GM18519 (cell line): ENCODE data around the gene BNC2.

Experiments used
- ATAC-seq: cut with Tn5 transposase; IDR thresholded peaks from one replicate; pipeline ENCODE4 v1.9.1; 2021; ENCODE audit warnings: mild to moderate bottlenecking, moderate library complexity; ENCODE audit not compliant: unreplicated experiment, low FRiP score

Gene BNC2

GRCh38 chr9:16616686-16617085 lies 253.8 kb downstream of the BNC2 start:
- no peak for ATAC-seq

- no peak for ATAC-seq
Measured at GRCh38 chr9:16615451-16615850, 255.0 kb downstream of the BNC2 start.

- ATAC-seq = no peak
Measured at GRCh38 chr9:16613605-16614004, 256.9 kb downstream of the BNC2 start.

- no peak for ATAC-seq
Measured at GRCh38 chr9:16613051-16613450, 257.4 kb downstream of the BNC2 start.

GRCh38 chr9:16612627-16613026 lies 257.8 kb downstream of the BNC2 start:
- no peak for ATAC-seq

GRCh38 chr9:16611983-16612382 lies 258.5 kb downstream of the BNC2 start:
- ATAC-seq = no peak

GRCh38 chr9:16611001-16611400 lies 259.5 kb downstream of the BNC2 start:
- no peak for ATAC-seq

- no peak for ATAC-seq
Measured at GRCh38 chr9:16610538-16610937, 259.9 kb downstream of the BNC2 start.

GRCh38 chr9:16608906-16609305 lies 261.6 kb downstream of the BNC2 start:
- no peak for ATAC-seq

GRCh38 chr9:16602494-16602893 lies 268.0 kb downstream of the BNC2 start:
- no peak for ATAC-seq

- ATAC-seq = no peak
Measured at GRCh38 chr9:16601991-16602390, 268.5 kb downstream of the BNC2 start.

GRCh38 chr9:16598316-16598715 lies 272.2 kb downstream of the BNC2 start:
- ATAC-seq = no peak

GRCh38 chr9:16597136-16597535 lies 273.3 kb downstream of the BNC2 start:
- ATAC-seq = no peak

GRCh38 chr9:16595227-16595626 lies 275.2 kb downstream of the BNC2 start:
- no peak for ATAC-seq

GRCh38 chr9:16594787-16595186 lies 275.7 kb downstream of the BNC2 start:
- ATAC-seq = no peak

- ATAC-seq = no peak
Measured at GRCh38 chr9:16593746-16594145, 276.7 kb downstream of the BNC2 start.

GRCh38 chr9:16591092-16591491 lies 279.4 kb downstream of the BNC2 start:
- no peak for ATAC-seq

GRCh38 chr9:16585591-16585990 lies 284.9 kb downstream of the BNC2 start:
- no peak for ATAC-seq

- ATAC-seq = no peak
Measured at GRCh38 chr9:16579872-16580432, 290.5 kb downstream of the BNC2 start.

GRCh38 chr9:16575986-16576245 lies 294.6 kb downstream of the BNC2 start:
- no peak for ATAC-seq

GRCh38 chr9:16575142-16575985 lies 295.1 kb downstream of the BNC2 start:
- no peak for ATAC-seq

GRCh38 chr9:16572005-16572734 lies 298.3 kb downstream of the BNC2 start:
- ATAC-seq = no peak
